ENCODE measurements around the gene CD36.
A peak's percentile ranks its signal among the peaks of the same experiment; 100 is the strongest.
"Not testable (repeated sequence)": the region's sequence is repeated elsewhere in the genome, so short reads cannot be mapped to it uniquely, and the experiment has no call there.

Gene CD36

DNA sequence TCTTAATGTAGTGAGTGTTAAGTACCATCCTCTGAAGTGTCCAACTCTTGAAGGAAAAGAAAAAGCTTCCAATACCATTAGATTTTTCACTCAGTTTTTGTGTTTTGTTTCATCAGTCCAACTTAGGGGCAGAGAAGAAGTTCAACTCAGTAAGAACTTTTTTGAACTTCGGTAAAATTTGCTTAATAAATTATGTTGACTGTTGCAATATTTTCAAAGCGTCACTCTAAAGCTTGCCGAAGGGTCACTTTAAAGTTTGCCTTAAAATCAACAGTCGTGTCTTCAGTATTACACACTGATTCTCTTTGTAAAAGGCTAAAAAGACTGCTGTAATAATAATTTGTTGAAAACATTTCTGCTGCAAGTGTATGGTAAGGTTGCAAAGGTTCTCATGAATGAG, 17.6 kb downstream of the CD36 start:
- no peak for DNase-seq

DNA sequence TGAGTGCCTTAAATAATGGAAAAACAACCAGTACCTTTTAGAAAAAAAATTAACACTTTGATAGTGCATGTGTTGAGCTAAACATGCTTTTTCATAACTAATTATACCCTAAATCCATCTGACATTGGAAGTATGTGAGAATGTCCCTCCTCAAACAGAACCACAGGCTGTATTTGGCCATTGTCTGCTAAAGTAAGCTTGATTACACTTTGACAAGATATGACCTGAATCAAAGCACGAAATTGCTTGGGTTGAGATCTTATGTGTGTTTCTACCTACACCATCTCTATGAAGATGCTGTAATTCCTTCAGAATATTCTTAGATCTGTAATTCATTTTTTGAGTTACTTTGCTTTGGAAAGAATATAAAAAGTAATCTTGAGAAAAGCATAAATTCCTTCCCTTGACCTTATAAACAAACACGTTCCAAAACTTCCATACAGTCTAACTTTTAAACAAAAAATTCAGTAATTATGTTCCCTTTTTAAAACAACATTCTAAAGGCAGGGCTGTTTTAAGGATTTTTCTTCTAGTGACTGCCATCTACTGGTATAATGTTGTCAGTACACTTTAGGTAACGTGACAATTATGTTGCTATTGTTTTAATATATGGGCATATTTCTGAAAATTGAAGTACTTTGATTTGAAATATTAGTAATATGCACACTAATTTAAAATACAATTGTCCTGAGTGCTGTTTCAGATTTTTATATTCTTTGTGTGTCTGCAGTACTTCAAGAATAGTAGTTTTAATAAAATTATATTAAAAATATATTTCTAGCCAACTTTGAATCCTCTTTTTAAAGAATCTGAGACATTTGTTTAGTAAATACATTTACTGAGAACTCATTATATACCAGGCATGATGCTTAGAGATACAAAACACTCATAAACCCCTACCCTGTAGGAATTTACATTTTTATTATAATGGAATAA, 20.9 kb downstream of the CD36 start:
- DNase-seq, result peak in 1 of 2 donors; percentile 40

DNA sequence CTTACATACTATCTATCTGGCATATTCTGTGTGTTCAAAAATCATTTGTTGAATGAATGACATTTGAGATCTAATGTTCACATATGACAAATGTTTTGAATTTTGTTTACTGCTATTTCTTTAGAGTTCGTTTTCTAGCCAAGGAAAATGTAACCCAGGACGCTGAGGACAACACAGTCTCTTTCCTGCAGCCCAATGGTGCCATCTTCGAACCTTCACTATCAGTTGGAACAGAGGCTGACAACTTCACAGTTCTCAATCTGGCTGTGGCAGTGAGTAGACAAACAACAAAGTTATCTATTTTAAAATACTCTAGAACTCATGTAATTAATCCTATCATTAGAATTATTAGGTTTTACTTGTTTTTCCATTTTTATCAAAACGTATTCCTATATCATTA, 22.5 kb downstream of the CD36 start:
- no peak for DNase-seq

DNA sequence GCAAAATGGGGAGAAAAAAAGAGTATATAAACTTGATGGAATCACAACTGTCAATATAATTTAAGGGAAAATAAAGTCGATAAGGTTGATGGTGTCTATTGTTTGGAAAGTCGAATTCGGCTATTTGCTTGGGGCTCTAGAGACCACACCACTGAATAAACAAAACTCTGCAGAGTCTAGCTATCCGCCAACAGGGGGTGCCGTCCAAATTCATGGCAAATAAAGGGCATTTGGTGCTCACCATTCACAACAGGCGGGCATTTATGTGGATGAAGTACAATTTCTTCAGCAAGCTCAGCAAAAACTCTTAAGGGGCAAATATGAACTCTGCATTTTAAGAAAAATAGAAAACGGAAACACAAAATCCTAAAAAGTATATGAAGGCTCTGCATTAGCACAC, 23.3 kb downstream of the CD36 start:
- DNase-seq, result no peak

DNA sequence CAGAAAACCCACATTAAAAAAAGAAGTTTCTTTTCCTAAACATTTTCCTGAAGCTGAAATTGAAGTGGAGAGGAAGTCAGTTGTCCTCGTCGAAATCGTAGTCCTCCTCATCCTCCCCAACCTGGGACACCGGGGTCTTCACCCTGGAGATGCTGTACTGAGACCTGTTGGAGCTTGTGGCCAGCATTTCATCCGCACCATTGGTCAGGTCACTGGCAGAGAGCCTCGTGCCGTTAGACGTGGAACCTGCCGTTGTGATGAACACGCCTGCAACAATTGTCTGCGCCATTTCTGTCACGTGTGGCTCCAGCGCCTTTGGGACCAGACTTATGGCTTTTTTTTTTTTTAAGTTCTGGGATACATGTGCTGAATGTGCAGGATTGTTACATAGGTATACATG, 23.8 kb downstream of the CD36 start:
- no peak for DNase-seq

DNA sequence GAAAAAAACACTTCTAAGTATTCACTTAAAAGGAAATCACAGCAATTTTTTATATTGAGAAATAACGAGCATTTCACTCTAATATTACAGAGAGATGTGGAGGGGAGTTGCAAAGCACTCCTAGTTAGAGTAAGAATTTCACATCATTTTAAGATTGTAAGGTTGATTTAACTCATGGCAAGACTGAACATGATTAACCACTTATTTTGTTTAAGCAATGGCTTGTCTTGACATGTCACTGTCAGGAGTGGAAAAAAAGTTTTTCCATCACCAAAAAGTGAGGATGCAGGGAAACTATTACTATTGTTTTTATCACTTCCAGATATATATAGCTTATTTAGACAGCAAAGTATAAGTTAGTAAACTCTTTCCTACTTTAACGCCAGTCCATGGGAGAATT, 27.1 kb downstream of the CD36 start:
- DNase-seq, result no peak

DNA sequence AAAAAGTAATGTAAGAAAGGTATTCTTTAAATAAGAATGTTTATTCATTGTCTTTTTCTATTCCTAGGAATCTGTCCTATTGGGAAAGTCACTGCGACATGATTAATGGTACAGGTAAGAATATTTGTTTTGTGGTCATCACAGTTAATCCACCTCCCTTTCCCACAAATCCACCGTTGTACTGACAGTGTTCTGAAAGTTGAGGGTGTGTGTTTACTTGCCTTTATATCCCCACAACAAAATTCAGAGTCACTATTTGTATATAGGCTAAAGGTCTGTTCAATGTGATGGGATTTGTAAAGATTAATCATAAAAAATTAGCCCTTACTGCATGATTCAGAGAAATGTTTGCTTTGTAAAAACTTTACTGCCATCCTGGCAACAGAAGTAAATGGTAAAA, 27.9 kb downstream of the CD36 start:
- DNase-seq, result no peak

DNA sequence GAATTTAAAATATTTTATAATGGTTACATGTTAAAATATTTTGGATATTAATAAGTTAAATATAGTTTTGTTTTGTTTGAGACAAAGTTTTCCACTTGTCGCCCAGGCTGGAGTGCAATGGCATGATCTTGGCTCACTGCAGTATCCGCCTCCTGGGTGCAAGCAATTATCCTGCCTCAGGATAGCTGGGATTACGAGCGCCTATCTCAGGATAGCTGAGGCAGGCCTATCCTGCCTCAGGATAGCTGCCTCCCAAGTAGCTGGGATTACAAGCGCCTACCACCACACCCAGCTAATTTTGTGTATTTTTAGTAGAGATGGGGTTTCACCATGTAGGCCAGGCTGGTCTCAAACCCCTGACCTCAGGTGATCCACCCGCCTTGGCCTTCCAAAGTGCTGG, 30.9 kb downstream of the CD36 start:
- DNase-seq, result not testable (repeated sequence)

DNA sequence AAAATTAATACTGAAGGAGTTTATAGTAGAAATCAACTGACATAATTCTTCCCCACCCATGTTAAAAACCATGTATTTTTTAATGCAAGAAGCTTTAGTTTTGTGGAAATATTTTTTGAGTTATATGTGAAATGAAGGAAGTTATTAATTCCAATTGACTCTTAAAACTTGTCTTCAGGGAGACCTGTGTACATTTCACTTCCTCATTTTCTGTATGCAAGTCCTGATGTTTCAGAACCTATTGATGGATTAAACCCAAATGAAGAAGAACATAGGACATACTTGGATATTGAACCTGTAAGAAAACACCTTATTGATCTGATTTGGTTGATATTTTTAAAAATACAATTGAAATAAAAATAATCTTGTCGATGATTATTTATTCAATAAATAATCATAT, 33.3 kb downstream of the CD36 start:
- no peak for DNase-seq

DNA sequence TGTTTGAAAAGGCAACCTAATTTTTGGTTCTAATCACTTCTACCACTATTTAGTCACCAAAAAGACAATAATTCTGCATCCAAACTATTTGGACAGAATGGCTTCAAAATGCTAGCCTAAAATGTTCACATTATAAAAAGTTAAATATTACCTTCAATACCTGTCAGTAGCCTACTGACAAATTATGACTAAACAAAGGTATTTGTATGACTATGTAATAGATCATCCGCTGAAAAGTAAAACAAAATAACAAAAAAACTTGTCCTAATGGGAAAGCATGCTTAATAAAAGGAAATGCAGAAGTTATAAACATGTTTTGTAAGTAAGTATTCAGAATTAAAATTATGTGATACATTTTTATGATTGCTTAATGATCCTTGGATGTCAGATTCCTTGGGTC, 36.6 kb downstream of the CD36 start:
- no peak for DNase-seq

DNA sequence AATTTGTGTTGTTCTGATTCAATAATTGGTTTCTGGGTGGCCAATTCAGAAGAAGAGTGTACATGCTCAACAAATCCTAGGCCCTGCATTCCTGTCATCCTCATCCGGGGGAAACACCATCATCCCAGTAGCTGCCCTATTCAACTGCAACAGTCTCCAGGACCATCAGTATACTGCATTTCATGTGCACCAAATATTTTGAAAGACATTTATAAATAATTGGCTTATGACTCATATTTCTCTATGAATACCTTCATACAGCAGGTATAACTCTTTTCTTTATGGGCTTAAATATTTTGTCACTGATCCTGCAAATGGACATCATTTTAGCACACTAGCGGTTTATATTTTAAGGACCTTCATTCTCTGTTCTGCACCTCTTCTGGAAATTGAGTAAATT, 38.0 kb downstream of the CD36 start:
- no peak for DNase-seq

DNA sequence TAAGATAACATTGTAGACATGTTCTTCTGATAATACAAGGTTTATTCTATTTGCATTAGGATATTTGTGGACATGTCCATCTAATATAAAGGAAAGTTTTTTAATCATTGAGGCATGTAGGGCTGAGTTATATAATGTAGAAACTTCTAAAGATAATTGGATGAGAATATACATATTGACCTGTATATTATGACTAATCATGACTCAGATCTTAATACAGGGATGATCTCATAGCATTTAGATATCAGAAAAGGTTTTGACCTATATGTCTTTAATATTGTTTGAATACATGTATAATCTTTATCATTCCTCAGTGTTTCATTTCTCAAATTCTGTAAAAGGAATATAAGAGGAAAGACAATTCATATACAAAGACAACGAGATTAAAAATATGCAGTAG, 39.2 kb downstream of the CD36 start:
- no peak for DNase-seq

DNA sequence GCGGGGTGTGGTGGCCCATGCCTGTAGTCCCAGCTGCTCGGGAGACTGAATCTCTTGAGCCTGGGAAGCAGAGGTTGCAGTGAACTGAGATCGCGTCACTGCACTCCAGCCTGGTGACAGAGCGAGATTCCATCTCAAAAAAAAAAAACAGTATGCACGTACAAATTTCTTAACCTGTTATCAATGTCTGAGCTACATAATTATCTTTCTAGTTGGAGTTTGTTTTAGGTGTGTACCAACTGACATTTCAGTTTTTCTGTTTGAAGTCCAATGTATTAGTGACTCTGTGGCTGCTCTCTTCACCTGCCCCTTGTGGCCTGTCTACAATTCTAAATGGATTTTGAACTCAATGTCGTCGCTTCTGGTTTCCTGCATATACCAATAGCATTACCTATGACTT, 40.3 kb downstream of the CD36 start:
- DNase-seq, result no peak

DNA sequence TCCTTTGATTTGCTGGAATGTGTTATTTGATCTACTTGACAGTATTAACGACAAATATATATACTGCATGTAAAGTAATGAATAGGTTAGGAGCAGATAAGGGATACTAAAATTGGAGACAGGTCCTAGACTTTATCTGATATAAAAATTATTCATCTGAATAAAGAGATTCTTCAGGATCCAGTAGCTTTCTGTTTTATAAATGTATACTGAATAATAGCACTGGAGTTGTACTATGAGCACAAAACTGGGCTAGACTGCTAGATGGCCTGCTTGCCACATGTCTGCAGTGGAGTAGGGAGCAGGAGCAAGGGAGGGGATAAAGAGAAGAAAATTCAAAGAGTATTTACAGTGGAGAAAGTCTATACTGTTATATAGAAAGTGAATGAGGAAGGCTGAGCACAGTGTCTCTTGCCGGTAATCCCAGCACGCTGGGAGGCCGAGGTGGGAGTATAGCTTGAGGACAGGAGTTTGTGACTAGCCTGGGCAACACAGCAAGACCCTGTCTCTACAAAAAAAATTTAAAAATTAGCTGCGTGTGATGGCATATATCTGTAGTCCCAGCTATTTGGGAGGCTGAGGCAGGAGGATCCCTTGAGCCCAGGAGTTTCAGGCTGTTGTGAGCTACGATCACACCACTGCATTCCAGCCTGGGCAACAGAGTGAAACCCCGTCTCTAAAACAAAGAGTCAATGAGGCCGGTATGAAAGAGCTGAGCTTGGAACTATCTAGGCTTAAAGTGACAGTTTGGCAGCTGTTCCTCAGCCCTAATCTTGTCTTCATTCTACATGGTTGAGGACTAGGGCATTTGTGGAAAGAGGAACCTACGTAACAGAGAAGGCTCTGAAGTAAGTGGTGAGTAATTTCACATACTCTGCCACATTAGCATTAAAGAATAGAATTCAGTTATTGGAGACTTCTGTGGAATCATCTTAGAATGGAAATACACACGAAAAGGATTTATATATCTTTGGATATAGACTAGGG, 41.8 kb downstream of the CD36 start:
- no peak for DNase-seq

DNA sequence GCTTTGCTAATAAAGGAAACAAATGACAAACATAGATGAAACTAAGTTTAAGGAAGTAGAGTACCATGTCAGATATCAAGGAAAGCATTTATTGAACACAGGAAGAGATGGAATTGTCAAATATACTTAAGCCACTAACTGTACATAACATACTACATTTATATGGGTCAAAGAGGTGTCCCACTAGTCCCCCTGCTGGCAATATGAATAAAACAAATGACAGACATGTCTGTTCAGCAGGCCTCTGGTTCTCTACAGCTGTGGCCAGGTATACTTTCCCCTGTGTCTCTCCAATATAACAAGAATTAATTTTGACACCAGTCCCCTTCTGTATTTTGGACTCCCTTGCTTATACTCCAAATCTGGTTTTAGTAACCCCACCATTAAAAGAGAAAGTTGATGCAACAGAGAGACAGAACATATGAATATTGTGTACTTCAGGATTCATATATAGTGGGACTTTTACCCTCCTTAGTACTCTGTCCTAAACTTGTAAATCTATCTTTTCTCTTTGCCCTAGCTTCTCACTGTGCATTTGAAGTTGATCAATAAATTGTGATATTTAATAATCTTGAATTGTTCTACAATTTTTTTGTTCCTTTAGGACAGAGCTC, 42.9 kb downstream of the CD36 start:
- no peak for DNase-seq

DNA sequence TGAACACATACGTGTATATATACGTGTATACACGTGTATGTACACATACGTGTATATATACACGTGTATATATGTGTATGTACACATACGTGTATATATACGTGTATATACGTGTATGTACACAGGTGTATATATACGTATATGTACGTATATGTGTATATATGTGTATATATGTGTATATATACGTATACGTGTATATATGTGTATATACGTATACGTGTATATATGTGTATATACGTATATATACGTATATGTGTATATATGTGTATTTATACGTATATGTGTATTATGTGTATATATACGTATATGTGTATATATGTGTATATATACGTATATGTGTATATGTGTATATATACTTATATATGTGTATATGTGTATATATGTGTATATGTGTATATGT, 44.3 kb downstream of the CD36 start:
- no peak for DNase-seq

DNA sequence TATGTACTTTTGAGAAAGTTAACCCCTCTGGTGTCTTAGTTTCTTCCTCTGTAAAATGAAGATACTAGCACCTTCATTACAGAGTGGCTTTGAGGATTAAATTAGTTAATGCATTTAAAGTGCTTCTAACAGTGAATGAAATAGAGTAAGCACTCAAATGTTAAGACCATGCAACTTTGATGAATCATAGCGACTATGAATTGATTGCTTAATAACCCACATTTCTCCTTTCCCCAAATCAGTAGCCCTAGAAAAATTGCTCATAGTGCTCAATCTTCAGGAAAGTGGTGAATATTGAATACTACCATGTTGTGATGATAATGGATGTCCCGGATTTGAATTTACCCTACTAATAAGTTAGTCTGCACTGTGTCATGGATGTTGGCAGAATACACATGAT, 48.1 kb downstream of the CD36 start:
- DNase-seq, result no peak

DNA sequence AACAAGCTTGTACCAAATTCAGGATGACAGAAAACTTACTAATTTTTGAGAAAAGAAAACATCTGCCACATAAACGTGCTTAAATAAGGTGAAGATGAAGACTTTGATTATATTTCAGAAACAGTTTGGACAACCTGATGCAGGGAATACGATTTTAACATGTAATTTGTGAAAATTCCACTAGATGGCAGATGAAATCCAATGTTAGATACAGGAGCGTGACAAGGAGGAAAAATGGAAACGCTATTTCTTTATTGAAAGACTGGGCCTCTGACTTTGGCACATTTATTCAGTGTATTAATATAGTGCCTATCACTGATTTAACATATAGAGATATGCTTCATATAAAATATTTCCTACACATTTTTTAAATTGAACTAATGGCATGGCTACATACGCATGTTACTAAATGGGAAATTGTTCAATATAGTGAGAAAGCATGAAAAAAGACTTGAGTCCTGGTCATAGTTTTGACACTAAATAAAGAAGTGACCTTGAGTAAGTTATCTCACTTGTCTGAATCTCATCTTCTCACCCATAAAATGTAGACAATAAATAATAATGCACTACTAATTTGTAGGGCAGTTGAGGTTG, 60.7 kb downstream of the CD36 start:
- peak in 1 of 2 donors; percentile 70 for DNase-seq

DNA sequence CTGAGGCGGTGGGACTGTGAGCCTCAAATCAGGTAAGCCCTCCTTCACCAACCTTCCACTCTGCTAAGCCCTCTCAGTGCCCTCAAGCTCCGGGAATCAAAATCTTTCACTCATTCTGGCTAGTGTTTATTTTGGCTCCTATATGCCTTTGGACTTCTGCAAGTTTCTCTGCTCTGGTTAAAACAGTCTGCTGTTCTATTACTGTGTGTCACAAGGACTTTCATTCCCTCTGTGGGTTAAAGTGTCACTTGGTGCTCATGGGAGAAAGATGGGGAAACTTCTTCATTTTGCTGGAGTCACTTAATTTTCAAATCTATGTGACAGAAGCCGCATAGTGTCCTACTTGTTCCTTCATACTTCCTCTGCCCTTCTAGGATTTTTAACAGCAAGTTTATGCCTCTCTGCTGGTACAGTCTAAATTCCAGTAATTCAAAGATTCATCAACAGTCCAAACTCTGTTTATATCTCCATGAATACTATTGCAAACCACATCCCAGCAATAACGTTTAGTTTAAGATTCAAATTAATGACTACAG, 61.3 kb downstream of the CD36 start:
- DNase-seq, result no peak

DNA sequence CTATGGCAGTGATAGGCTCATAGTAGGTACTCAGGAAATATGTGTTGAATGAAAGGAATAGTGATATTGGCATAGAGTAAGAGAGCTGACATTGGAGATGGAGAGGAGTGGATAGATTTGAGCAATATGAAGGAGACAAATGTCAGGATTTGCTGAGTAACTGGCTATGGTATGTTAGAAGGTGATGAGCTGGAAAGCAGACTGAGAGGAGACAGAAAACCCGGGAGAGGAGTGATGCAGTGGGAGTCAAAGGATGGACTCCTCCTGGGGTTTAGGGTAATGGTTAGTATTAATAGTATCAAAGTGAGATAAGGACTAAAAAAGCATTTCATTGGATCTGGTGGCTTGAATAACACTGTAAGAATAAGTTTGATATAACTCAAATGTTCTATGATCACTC, 64.8 kb downstream of the CD36 start:
- no peak for DNase-seq

DNA sequence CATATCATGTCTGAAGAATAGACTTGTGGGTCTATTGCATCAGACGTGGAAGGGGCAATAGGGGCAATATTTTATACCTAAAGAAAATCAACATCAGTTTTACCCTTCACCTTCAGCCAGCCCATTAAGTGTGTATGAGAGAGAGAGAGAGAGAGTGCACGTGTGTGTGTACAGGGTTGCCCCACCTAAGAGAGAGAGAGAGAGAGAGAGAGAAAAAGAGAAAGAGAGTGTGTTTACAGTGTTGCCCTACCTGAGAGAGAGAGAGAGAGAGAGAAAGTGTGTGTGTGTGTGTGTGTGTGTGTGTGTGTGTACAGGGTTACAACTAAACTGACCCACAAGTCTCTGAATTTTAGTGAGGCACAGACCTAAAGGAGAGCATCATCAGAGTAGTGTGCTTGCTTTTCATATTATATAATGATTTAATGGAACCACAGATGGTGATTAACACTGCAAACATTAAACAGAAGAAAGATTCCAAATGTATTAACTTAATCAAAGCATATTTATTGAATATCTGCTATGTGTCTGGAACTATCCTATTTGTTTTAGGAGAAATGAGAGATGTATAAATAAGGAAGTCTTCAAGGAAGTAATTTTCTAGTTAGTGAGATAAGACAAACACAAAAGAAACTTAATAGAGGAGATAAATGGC, 66.8 kb downstream of the CD36 start:
- DNase-seq, result no peak

DNA sequence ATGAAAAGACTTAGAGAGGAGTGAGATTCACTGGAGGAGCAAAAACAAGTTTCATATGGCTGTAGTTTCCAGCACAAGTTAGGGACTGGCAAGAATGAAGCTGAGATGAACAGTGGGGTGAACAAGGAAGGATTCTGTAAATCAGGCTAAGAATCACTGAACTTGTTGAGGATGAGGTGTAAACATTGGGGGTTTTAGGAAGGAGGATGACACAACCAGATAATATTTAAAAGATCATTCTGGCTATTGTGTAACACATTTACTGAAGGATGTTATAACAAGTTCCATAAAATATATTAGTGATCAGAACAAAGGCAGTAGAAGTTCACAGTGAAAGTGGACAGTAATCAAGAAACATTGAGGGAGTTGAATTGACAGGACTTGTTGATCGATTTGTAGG, 68.9 kb downstream of the CD36 start:
- no peak for DNase-seq
